ENCODE measurements around the gene FRY.

- no peak for TF ChIP-seq POLR2AphosphoS5 (IDR thresholded peaks at IDR 0.05; ENCODE audit: low read depth, low read length)
- no peak for TF ChIP-seq SIN3A (IDR thresholded peaks at IDR 0.05; ENCODE audit: borderline replicate concordance, insufficient read depth, low read length)
- no peak for TF ChIP-seq FOXP2 (optimal IDR thresholded peaks at IDR 0.05; ENCODE audit: borderline replicate concordance, extremely low read depth, extremely low read length, insufficient read depth)
- no peak for TF ChIP-seq TAF1 (IDR thresholded peaks at IDR 0.05; ENCODE audit: borderline replicate concordance, insufficient read depth, low read length)
Observed at GRCh38 chr13:32031025-32031814, at the start of gene FRY.
